ELF-1 (cell line): ENCODE results near the gene ARNT2.

Experiments
- DNase-seq: peaks from one replicate; pipeline ENCODE4 v3.0.0-alpha.2; 2016; ENCODE audit warnings: low read depth, low spot score

ARNT2 gene

DNA sequence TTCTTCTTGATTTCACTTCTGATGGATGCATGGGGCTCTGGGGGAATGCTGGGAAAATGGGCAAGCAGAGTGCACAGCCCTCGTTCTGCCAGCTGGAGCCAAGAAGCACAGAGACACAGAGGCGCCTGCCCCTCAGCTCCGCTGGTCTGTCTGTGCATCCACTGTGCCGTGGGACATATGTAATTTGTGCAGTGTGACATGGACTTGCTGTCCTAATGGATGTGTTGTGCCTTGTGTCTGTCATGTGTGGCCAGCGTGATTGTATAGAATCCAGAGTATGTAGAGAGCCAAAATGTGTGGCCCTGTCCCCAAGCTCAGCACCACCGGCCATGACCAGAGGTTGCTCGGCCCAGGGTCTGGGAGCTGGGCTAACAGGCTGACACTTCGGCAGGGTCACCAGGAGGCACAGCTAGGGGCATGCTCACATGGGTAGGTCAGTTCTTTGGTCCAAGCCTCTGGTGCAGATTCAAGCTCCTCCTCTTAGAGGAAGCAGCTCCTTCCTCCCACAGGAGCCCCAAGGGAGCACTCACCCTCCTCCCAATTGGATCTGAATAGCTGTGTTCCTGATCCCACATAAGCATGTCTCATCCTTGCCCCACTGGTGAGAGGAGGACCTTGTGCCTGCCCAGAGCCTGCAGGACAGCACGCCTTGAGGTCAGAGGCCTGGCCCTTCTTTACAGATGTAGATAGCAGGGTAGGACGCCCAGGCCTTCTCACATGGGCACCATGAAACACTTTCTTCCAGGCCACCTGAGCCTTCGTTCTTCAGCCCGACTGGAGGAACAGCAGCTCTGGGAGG, 190.1 kb downstream of the ARNT2 start:
- no peak for DNase-seq

DNA sequence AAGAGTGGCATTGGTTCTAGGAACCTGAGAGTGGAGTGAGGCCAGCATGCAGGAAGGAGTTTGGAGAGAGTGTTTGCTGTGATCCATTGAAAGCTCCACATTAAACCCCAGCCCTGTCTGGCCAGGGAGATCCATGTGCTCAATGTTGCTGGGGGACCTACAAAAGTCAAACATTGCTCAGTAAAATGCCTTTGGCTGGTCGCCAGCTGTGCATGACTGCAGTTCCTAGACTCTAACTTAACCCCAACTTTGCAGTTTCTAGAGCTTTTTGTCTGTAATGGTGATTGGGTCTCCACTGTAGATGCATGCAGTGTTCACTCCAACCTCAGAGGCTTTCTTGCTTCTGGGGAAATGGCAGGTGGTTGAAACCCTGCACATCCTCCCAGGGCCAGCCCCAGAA, 191.2 kb downstream of the ARNT2 start:
- DNase-seq = no peak

GRCh38 chr15:80596521-80596976, 192.4 kb downstream of the ARNT2 start:
- no peak for DNase-seq

DNA sequence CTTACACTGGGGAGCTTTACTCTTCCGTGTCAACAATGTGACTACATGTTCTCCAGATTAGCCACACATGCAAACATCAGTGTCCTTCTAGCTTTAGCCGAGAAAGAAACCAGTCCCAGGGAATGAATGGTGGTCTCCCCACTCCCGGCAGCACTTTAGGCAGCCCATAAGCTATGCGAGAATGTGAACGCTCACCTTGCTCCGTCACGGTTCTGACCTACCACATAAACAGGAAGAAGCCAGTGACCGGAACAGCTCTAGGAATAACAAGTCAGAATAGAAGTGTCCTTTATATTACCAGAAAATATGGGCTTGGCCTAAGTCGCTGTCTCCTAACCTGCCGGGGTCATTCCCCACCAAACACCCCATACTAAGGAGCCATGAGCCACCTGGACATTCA, 192.9 kb downstream of the ARNT2 start:
- no peak for DNase-seq

GRCh38 chr15:80599359-80599758, 195.2 kb downstream of the ARNT2 start:
- DNase-seq = no peak

GRCh38 chr15:80600626-80601025, 196.4 kb downstream of the ARNT2 start:
- DNase-seq = no peak

GRCh38 chr15:80601256-80601655, 197.1 kb downstream of the ARNT2 start:
- DNase-seq = no peak

- DNase-seq = no peak
Measured at GRCh38 chr15:80604583-80605575, 200.7 kb downstream of the ARNT2 start.

DNA sequence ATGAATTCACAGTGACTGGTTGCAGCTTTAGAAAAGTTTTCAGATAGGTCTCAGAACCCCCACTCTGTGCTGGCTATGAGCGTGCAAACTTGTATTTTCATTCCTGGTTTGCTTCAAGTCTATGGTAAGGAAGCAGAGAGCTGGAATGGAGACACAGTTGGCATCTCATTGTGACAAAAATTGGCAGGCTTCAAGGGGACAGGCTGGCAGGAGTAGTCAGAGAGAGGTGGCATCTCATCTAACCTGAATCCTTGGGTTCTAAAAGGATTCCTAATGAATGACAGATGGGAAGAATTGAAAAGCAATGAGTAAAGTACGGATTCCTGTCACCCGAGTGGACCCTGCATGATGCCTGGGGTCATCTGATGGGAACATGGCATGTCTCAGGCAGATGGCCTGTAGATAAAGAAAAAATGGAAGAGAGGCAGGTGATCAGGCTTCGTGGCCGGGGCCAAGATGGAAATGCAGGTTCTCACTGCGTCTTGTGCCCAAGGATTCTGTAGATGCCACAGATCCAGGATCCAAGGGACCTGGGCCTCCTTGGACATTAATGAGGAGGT, 201.5 kb downstream of the ARNT2 start:
- DNase-seq = no peak

GRCh38 chr15:80606511-80607071, 202.4 kb downstream of the ARNT2 start:
- DNase-seq = no peak

GRCh38 chr15:80607287-80607980, 203.3 kb downstream of the ARNT2 start:
- no peak for DNase-seq

- no peak for DNase-seq
Measured at GRCh38 chr15:80608688-80609087, 204.5 kb downstream of the ARNT2 start.

- no peak for DNase-seq
Measured at GRCh38 chr15:80609091-80609490, 204.9 kb downstream of the ARNT2 start.

DNA sequence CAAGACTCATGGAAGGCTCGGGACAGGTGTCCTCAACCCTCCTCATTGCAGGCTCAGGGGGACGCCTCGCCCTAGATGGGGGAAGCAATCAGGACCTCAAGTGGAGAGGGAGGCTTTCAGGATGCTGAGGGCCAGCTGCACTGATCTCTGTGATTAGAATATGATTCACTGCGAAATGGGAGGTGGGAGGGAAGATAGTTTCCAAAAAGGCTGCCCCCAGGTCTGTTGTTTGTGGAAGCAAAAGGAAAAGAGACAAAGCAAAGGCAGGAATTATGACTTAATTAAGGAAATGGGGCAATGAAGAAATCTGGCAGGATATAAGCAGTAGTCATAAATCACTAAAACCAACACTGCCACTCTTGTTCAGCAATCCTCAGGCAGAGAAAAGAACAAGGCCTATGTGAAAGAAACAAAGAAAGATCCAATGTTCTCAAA, 205.3 kb downstream of the ARNT2 start:
- no peak for DNase-seq

GRCh38 chr15:80611543-80612080, 207.4 kb downstream of the ARNT2 start:
- no peak for DNase-seq

- no peak for DNase-seq
Measured at GRCh38 chr15:80612118-80612823, 208.1 kb downstream of the ARNT2 start.

DNA sequence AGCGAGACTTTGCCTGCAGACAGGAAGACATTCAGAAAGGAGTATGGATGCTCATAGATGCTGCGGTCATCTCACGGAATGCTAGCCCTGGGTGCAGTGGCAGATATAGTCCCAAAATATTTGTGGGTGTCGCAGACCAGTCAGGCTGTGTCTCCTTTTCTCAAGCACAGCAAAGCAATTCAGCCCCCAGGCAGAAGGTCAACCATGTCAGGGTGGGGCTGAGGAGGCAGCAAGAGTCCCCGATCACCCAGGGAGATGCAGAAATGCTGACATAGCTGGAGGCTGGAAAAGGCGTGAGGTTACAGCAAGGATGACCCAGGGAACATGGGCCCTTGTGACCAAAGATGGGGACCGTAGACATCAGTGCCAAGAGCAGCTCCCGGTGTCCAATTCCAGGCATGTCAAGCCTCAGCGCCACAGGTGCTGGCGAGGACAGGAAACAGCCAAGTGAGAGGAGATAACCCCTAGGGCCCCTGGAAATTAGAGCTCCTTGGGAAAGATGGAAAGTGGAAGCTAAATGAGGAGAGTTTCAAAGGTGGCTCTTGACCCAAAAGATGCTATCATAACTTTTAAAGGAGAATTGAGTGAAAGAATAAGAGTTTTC, 209.7 kb downstream of the ARNT2 start:
- peak; percentile 24 for DNase-seq

DNA sequence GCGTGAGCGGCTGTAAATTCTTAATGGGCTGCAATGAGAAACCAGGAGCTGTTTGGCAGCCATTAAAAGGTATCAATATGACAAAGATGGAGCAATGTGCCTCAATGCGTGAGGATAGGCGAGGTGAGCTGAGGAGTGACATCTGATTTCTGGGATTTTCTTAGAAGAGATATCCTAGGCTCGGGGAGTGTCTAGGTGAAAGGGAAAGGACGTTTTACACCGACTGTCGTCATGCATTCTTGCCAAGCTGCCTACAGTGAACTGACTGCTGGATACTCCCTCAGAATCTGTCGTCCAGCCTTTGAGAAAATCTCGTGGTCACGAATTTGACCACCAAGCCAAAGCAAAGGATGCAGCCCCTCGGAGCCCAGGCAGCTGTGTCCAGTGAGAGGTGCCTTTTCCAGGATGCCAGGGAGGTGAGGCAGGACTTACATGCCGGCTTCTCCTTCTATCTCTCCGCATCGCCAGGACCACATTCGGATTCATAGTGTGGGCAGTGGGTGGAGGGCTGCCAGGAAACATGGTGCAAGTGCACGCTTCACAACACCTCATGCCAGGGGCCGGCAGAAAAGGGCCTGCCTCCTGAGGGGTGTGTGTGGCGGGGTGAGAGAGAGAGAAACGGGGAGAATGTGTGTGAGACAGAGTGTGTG, 210.7 kb downstream of the ARNT2 start:
- no peak for DNase-seq

- no peak for DNase-seq
Measured at GRCh38 chr15:80615361-80615736, 211.2 kb downstream of the ARNT2 start.
